HG03066 (cell line): ENCODE data around the gene LRRIQ1.

ENCODE experiments used
- ATAC-seq: cut with Tn5 transposase; IDR thresholded peaks from one replicate; pipeline ENCODE4 v1.9.1; 2021; ENCODE audit warnings: low read depth; ENCODE audit not compliant: unreplicated experiment

The LRRIQ1 gene

DNA sequence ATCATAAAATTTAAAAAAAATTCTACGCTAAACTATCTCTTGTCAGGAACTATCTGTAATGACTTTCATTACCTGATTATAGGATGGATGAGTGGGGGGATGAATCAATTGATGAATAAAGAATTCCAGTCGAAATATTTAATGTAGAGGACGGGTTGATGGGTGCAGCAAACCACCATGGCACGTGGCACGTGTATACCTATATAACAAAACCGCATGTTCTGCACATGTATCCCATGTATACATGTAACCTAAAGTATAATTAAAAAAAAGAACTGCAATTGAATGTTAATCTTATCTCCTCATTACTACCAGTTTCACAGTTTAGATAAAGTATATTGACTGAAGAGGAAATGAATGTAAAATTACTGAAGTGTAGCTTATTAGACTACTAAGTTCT lies 23.4 kb downstream of the LRRIQ1 start:
- ATAC-seq = no peak

GRCh38 chr12:85060916-85061315 lies 24.8 kb downstream of the LRRIQ1 start:
- no peak for ATAC-seq

DNA sequence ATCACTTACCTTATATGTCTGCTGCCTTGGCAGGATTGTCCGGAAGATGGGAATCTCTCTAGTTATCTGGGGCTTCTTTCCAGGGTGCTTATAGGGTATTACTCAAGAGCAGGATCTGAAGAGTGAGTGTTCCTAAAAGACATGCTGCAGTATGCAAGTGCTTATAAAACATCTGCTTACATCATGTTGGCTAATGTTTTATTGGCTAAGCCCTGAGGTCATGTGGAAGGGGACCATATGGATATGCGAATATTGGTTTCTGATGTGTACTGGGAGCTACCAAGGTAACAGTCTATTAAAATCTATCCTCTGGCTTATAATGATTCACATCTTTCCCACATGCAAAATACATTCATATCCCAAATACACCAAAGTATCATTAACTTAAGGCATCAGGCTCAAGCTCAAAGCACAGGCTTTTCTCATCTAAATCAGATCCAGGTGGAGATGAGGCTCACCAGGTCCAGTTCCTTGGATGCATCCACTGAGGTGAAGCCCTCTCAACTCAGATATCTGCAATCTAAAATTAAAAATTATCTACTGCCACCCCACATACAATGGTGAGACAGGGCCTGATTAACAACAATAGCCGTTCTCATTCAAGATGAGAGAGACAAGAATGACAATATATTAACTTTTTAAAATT lies 29.8 kb downstream of the LRRIQ1 start:
- ATAC-seq = no peak

- ATAC-seq = no peak
Measured at GRCh38 chr12:85072826-85073225, 36.7 kb downstream of the LRRIQ1 start.

- ATAC-seq = peak; percentile 92
Measured at GRCh38 chr12:85076688-85077430, 40.7 kb downstream of the LRRIQ1 start.

GRCh38 chr12:85085066-85085465 lies 48.9 kb downstream of the LRRIQ1 start:
- ATAC-seq = no peak

- no peak for ATAC-seq
Measured at GRCh38 chr12:85089792-85090191, 53.6 kb downstream of the LRRIQ1 start.

GRCh38 chr12:85092814-85093370 lies 56.7 kb downstream of the LRRIQ1 start:
- no peak for ATAC-seq

- ATAC-seq = no peak
Measured at GRCh38 chr12:85095501-85095900, 59.4 kb downstream of the LRRIQ1 start.

DNA sequence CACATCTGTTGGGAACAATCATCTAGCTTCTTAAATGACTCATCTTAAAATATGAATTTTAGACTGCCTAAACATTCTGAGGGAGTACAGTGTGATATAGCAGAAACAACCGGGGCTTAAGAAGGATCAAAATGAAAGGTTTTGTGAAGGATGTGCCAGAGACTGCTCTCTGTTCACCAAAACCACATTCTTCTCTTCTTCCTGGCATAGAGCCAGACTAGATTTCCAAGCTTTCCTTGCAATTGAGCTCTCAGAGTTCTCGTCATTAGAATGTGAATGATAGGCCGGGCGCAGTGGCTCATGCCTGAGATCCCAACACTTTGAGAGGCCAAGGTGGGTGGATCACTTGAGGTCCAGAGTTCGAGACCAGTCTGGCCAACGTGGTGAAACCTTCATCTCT lies 94.5 kb downstream of the LRRIQ1 start:
- ATAC-seq = no peak

GRCh38 chr12:85138833-85139232 lies 102.7 kb downstream of the LRRIQ1 start:
- no peak for ATAC-seq

DNA sequence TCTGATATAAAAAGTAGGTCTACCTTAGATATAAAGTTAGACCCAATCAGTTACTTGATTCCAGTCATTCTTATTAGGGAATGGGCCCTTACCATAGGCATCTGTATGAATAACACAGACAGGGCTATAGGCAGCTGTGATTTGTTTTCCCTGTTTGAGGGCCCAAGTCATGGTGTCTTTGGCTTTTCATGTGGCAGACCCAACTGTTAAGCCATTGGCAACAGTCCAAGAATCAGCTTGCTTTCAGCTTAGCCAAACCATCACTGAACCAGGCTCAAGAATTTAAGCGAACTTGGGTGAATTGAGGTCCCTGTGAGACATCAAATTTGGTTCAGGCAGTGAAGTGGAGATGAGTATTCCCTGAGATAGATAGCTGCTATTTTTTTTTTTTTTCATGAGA lies 111.2 kb downstream of the LRRIQ1 start:
- ATAC-seq = no peak

- no peak for ATAC-seq
Measured at GRCh38 chr12:85152311-85152729, 116.2 kb downstream of the LRRIQ1 start.

GRCh38 chr12:85155791-85156190 lies 119.6 kb downstream of the LRRIQ1 start:
- ATAC-seq = no peak

GRCh38 chr12:85156569-85156968 lies 120.4 kb downstream of the LRRIQ1 start:
- no peak for ATAC-seq

DNA sequence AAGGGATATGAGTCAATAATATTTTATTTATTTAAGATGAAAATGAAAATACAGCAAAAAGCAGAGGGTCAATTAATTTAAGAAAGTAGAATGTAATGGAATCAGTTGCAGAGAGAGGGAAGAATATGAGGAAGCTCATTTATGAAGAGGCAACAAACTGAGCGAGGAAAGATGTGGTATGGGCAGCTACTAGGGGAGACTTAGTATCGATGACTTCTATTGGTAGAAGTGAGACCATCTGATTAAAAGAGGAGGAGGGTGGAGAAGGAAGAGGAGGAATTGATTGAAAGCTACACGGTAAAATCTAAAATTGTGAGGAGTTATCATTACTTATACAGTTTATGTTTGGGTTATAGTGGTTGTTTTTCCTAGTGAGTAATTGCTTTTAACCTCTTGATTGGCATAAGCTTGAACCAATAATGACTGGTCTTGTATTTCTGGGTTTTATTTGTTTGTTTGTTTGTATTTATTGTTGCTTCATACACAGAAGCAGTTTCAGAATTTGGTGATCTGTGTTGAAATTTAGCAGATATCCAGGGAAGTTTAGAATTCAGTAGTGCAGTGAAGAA lies 121.0 kb downstream of the LRRIQ1 start:
- no peak for ATAC-seq

DNA sequence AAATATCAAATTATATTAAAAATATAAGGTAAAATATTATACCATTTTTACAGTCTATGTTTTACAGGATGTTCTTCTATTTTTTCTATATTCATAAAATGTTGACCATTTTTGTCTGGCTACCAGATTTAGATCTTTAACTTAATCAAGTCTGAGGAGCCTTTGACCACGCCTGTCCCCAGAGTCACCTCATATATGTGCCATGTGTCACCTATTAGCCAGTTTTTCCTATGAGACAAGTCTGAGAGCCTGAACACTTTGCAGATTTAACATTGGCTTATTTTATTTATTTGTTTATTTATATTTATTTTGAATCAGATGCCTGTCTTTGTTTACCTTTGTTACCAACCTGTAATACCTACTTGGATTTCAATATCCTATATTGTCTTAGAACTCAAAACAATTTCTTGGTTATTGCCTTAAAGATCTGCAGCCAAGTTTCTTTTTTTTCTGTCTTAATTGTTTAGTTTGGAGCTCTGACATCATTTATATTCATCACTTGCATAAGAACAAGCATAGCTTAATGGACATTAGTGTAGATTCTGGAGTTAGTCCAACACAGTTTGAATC lies 127.7 kb downstream of the LRRIQ1 start:
- no peak for ATAC-seq

DNA sequence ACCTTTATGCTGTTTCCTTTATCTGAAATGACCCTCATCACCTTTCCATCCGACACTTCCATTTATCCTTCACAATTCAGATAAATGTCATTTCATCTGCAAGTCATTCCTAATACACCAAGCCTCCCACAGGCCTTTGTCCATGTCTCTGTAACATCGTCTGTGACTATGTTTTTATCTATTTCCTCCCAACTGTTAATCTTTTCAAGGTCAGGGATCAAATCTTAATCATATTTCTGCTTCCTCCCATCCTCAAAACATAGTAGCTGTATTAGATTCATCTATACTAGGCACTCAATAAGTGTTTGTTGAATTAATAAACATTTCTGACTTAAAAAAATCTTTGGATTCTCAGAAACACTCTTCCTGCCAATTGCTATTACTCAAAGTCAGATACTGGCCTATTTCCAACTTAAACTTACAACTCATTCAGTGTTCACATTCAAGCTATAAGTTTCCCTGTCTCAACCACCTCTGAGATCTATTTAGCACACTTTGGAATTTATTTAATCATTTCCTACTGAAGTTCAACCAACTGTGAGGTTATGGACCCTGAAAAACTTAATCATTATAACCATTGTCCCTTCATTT lies 143.6 kb downstream of the LRRIQ1 start:
- no peak for ATAC-seq

GRCh38 chr12:85182699-85183098 lies 146.5 kb downstream of the LRRIQ1 start:
- ATAC-seq = no peak

DNA sequence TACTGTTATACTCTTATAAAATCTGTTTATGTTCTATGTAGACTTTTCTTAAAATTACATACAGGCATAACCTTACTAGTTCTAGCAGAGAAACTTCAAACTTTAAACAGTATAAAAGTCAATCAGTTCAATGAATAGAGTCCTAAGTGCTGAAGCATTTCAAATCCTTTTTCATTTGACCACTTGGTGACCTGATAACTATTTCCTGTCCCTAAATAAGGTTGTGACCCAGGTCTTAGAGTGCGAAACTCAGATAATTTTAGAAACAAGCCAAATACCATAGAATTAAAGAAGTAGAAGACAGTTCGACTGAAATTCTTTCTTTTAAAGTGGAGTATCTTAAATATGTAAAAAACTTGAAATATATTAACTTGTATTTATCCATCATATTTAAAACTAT lies 147.7 kb downstream of the LRRIQ1 start:
- ATAC-seq = no peak

DNA sequence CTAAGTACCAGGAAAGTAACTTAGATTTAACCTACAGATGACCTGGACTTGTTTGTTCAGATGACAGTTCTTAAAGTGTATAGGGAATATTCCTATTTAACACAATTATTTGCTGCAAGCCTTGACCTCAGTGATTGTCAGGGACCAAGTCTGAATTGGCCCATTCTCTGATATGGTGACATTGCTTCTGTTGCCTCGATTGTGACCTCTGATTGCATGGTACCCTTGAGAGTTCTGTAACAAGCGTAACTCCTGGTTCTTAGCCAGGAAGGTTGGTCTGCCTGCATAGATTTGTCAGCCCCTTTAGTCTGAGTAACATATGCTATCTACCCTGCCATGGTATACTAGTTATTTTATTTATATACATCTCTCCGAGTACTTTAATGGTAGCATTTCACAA lies 150.1 kb downstream of the LRRIQ1 start:
- no peak for ATAC-seq
